HUES64 (cell line): ENCODE measurements around the gene B9D2.

Source experiments
- H3K27ac ChIP-seq: 2 replicates; pipeline ENCODE4 v1.7.0; 2013; ENCODE audit warnings: low read depth, low read length, inconsistent platforms
- H3K27me3 ChIP-seq: 2 replicates; pipeline ENCODE4 v1.6.1; 2013; ENCODE audit warnings: mild to moderate bottlenecking, low read length; ENCODE audit not compliant: insufficient read depth
- H3K36me3 ChIP-seq: 2 replicates; pipeline ENCODE4 v1.6.1; 2013; ENCODE audit warnings: mild to moderate bottlenecking, low read length; ENCODE audit not compliant: insufficient read depth
- H3K4me1 ChIP-seq: 2 replicates; pipeline ENCODE4 v1.6.1; 2013; ENCODE audit warnings: mild to moderate bottlenecking, low read length, moderate library complexity; ENCODE audit not compliant: insufficient read depth
- H3K4me3 ChIP-seq: 2 replicates; pipeline ENCODE4 v1.5.1; 2013; ENCODE audit warnings: mild to moderate bottlenecking, low read length, moderate library complexity
- H3K9ac ChIP-seq: 2 replicates; pipeline ENCODE4 v1.6.1; 2013; ENCODE audit warnings: mild to moderate bottlenecking, low read depth, low read length
- H3K9me3 ChIP-seq: 2 replicates; pipeline ENCODE4 v1.6.1; 2013; ENCODE audit warnings: low read depth, low read length; ENCODE audit not compliant: insufficient read depth
- WGBS: fragments of 150-250, 120-280 bp; methylation state at CpG from one replicate; pipeline ENCODE4 v1.1.7; 2013; ENCODE audit warnings: missing lambda C conversion rate; 5-methylcytosine and 5-hydroxymethylcytosine counted together

B9D2 gene

GRCh38 chr19:41320185-41320518 is 43.8 kb downstream of the B9D2 start:
- peaks cover 29% of the 10 kb centered on the region for H3K4me1 ChIP-seq
- no peak overlapping the region for H3K9ac ChIP-seq
- H3K27me3 ChIP-seq: no peaks in the 10 kb centered on the region
- no peaks in the 10 kb centered on the region for H3K9me3 ChIP-seq
- peaks cover 56% of the 10 kb centered on the region for H3K36me3 ChIP-seq
- 94% methylated on average over 11 of the region's 11 CpGs for WGBS
- no peak overlapping the region for H3K4me3 ChIP-seq
- no peak overlapping the region for H3K27ac ChIP-seq

GRCh38 chr19:41319500-41320184 is 44.3 kb downstream of the B9D2 start:
- Histone ChIP-seq H3K36me3 (peaks cover 58% of the 10 kb centered on the region), H3K4me3 (no peak overlapping the region), H3K9me3 (no peaks in the 10 kb centered on the region), H3K27ac (no peak overlapping the region), H3K4me1 (peaks cover 27% of the 10 kb centered on the region), H3K27me3 (no peaks in the 10 kb centered on the region), H3K9ac (no peak overlapping the region)
- WGBS: 87% methylated on average over 20 of the region's 20 CpGs

DNA sequence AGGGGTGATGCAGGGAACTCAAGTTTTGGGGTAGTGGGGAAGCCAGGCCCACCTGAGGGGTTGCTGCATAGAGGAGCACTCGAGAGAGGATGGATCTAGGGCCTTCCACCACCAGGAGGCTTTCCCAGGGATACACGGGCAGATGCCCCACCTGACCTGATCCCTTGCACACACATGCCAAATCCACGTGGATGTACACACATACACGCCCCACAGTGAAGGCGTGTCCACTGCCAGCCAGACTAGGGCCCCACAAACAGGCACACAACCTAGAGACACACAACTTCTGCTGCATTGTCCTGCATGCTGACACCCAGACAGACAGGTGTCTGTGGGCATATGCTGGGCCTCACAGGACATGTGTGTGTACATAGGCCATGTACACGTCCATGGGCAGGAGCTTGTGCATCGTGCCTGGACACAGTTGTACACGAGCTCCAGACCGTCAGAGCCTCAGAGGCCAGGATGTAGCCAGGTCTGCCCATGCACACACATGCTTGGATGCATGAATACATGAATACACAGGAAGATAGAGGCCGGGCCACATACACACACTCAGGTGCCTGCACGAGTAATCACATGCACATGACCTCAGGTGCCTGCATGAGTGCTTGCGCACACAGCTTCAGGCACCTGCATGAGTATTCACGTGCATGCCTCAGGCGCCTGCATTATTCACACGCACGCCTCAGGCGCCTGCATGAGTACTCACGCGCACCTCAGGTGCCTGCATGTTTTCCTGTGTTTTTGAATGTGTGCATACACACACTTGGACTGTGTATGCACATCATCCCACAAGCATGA is 45.1 kb downstream of the B9D2 start:
- H3K9ac ChIP-seq: no peak overlapping the region
- H3K4me3 ChIP-seq: no peak overlapping the region
- H3K9me3 ChIP-seq: no peaks in the 10 kb centered on the region
- H3K36me3 ChIP-seq: peaks cover 65% of the 10 kb centered on the region
- H3K4me1 ChIP-seq: peaks cover 20% of the 10 kb centered on the region
- no peak overlapping the region for H3K27ac ChIP-seq
- H3K27me3 ChIP-seq: no peaks in the 10 kb centered on the region
- WGBS: 93% methylated on average over 19 of the region's 19 CpGs

DNA sequence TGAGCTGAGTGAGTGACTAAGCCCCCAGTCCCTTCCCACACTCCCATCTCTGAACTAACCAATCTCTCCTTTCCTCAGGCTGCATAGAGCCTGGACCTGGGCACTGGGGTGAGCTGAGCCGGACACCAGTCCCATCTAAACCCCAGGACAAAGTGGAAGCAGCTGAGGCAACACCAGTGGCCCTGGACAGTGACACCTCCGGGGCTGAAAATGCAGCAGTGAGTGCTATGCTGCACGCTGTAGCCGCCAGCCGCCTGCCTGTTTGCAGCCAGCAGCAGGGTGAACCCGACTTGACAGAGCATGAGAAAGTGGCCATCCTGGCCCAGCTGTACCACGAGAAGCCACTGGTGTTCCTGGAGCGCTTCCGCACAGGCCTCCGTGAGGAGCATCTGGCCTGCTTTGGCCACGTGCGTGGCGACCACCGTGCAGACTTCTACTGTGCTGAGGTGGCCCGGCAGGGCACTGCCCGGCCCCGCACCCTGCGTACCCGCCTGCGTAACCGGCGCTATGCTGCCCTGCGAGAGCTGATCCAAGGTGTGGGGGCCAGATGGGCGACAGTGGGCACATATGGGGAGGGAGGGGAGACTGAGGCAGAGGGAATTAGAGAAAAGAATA is 47.5 kb downstream of the B9D2 start:
- 96% methylated on average over 24 of the region's 24 CpGs for WGBS

DNA sequence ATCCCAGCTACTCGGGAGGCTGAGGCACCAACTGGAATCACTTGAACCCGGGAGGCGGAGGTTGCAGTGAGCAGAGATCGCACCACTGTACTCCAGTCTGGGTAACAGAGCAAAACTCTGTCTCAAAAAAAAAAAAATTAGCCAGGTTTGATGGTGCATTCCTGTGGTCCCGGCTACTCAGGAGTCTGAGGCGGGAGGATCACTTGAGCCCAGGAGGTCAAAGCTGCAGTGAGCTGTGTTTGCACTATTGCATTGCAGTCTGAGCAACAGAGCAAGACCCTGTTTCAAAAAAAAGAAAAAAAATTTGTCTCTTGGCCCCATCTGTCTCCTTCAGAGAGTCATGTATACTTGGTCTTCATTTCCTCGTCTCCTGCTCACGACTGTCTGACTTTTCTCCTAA is 52.3 kb downstream of the B9D2 start:
- Histone ChIP-seq H3K27ac (no peak overlapping the region), H3K9ac (no peak overlapping the region), H3K4me3 (peak overlapping the region; percentile 71; the same call in 1 of the 2 replicates), H3K9me3 (no peaks in the 10 kb centered on the region), H3K4me1 (peaks cover 5% of the 10 kb centered on the region; the same call in 1 of the 2 replicates), H3K27me3 (no peaks in the 10 kb centered on the region), H3K36me3 (peaks cover 53% of the 10 kb centered on the region)
- 96% methylated on average over 8 of the region's 8 CpGs for WGBS

More for the DNA sequence above, 47.5 kb downstream of the B9D2 start:
- peaks cover 76% of the 10 kb centered on the region for H3K36me3 ChIP-seq
- H3K4me1 ChIP-seq: no peaks in the 10 kb centered on the region
- no peaks in the 10 kb centered on the region for H3K9me3 ChIP-seq
- H3K4me3 ChIP-seq: no peak overlapping the region
- H3K27ac ChIP-seq: no peak overlapping the region
- H3K27me3 ChIP-seq: no peaks in the 10 kb centered on the region
- H3K9ac ChIP-seq: no peak overlapping the region

- 79% methylated on average over 5 of the region's 5 CpGs for WGBS
- H3K36me3 ChIP-seq: peaks cover 53% of the 10 kb centered on the region
- no peak overlapping the region for H3K27ac ChIP-seq
These were observed 52.9 kb downstream of the B9D2 start for GRCh38 chr19:41311072-41311471.

DNA sequence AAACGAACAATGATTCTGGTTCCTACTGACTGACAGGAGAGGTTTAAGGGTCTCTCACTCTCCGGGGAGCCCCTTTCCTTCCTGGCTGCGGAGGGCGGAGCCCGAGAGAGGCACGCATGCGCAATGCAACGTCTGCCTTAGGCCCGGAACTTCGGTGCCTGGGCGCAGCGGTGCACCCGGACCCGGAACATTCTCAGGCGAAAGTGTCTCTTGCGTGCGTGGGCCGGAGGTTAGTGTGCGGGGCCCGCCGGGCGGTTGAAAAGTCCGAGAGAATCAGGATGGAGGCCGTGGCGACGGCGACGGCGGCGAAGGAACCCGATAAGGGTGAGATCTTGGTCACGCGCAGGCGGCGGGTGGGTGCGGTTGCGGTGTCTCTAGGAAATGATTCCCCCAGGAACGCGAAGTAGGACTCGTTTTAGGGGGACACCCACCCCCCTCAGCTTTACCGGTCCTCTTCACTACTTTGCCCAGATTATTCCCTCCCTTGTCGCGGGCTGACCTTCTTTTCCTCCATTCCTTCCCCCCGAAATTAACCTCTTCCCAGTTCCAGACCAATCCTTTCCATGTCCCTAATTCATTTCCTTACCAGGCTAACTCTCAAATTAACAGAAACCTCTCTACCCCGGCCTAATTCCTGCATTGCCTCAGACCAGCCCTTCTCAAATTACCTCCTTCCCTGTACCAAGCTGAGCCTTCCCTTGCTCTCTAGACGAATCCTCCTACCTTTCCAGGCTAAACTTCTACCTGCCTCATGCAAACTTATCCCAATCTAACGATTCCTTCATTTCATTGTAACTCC is 53.7 kb downstream of the B9D2 start, which contains the start of gene CCDC97:
Gene CCDC97, plus strand, starts transcription at position 140 of the 799 bp plus-strand sequence. Its CDS starts 139 bp downstream, at position 279.
- Histone ChIP-seq H3K4me1 (peaks cover 5% of the 10 kb centered on the region; the same call in 1 of the 2 replicates), H3K4me3 (peak within 1 kb of the TSS; percentile 71), H3K9ac (peak within 1 kb of the TSS; percentile 93), H3K9me3 (no peaks in the 10 kb centered on the region), H3K27ac (peak within 1 kb of the TSS; percentile 94), H3K27me3 (no peaks in the 10 kb centered on the region), H3K36me3 (peaks cover 52% of the 10 kb centered on the region)
- WGBS: under 1% methylated on average over 47 of the region's 47 CpGs

More at GRCh38 chr19:41311072-41311471, 52.9 kb downstream of the B9D2 start:
- peak overlapping the region; percentile 93; the same call in 1 of the 2 replicates for H3K9ac ChIP-seq
- peaks cover 5% of the 10 kb centered on the region; the same call in 1 of the 2 replicates for H3K4me1 ChIP-seq
- peak overlapping the region; percentile 71 for H3K4me3 ChIP-seq
- H3K9me3 ChIP-seq: no peaks in the 10 kb centered on the region
- H3K27me3 ChIP-seq: no peaks in the 10 kb centered on the region

DNA sequence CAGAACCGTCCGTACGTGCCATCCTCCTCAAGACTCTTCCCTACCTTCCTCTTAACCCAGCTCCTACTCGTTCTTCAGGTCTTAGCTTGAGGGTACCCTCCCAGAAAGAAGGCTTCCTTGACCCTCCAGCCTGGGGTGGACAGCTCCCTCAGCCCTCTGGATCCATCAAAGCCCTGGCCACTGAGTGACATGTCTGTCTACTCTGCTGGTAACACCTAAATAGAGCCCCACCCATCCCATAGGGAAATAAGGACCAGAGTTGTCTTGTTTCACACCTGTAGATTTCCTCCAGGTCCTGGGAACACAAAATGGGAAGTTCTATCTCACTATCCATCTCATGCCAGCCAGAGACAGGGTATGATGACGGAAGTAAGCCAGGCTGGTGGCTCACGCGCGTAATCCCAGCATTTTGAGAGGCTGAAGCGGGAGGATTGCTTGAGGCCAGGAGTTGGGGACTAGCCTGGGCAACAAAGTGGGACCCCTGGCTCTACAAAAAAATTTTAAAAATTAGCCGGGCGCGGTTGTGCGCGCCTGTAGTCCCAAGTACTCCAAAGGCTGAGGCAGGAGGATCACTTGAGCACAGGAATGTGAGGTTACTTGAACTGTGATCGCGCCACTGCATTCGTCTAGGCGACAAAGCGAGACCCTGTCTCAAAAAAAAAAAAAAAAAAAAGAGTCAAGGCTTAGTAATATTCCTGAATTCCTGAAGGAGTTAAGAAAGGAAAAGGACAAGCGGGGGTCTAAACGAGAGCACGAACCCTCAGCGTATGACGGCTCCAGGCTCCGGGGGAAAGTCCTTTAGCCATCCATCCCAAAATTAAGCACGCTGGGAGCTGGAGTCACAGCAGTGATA is 54.5 kb downstream of the B9D2 start:
- Histone ChIP-seq H3K36me3 (peaks cover 56% of the 10 kb centered on the region), H3K9me3 (no peaks in the 10 kb centered on the region), H3K4me3 (peak overlapping the region; percentile 71), H3K4me1 (peaks cover 5% of the 10 kb centered on the region; the same call in 1 of the 2 replicates), H3K27me3 (no peaks in the 10 kb centered on the region), H3K27ac (peak overlapping the region; percentile 94), H3K9ac (peak overlapping the region; percentile 93)
- WGBS: 56% methylated on average over 26 of the region's 26 CpGs

GRCh38 chr19:41308450-41309179 is 55.3 kb downstream of the B9D2 start:
- Histone ChIP-seq H3K4me3 (no peak overlapping the region), H3K36me3 (peaks cover 57% of the 10 kb centered on the region), H3K27ac (peak overlapping the region; percentile 65), H3K9ac (no peak overlapping the region), H3K4me1 (peaks cover 5% of the 10 kb centered on the region; the same call in 1 of the 2 replicates), H3K9me3 (no peaks in the 10 kb centered on the region), H3K27me3 (no peaks in the 10 kb centered on the region)
- 40% methylated on average over 8 of the region's 8 CpGs for WGBS
